Skeletal muscle cell (primary cell): ENCODE measurements around the gene OAF.
A peak's percentile ranks its signal among the peaks of the same experiment; 100 is the strongest.
"Not testable (repeated sequence)": the region's sequence is repeated elsewhere in the genome, so short reads cannot be mapped to it uniquely, and the experiment has no call there.

Experiments
- DNase-seq: peaks from one replicate; pipeline ENCODE4 v3.0.0-alpha.2; 2010; ENCODE audit warnings: low read depth
- H3K4me3 ChIP-seq: 2 replicates; pipeline ENCODE4 v1.5.1; 2011; ENCODE audit warnings: low read depth, mild to moderate bottlenecking, control low read depth, low read length, moderate library complexity

Gene OAF

DNA sequence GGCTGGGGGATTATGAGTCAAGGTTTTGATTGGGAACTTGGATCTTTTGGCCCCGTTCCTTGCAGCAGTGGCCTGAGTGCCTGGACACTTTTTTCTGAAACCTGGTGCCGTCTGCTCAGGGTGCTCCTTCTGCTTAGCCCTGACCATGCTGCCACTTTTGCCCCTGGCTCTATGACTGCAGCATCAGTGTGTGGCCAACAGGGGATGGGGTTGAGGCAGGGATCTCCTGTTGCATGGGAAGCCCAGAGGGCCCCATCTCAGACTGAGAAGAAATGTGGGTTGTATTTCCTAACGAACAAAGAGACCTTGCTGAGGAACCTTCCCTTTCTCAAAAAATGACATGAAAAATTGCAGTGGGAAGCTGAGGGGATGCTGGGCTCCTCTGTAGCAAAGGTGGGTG, 47.8 kb downstream of the OAF start:
- DNase-seq = no peak
- no peak overlapping the region for H3K4me3 ChIP-seq

DNA sequence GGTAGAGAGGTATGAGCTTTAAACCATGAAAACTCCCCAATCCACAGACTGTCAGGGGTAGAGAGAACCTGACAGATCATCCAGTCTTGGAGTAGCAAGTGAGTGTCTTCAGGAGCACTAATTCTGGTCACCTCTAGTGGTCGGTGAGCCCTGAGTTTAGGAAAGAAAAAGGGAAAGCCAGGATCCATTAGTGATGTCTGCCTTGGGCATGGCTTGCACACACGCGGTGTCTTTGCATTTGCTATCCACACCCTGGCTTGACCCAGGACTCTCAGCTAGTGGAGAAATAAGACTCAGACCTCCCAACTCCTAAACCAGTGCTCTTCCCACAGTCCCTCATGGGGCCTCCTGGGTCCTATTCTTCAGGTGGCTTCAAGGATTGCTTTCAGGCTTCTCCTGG, 48.4 kb downstream of the OAF start:
- DNase-seq = no peak
- no peak overlapping the region for H3K4me3 ChIP-seq

DNA sequence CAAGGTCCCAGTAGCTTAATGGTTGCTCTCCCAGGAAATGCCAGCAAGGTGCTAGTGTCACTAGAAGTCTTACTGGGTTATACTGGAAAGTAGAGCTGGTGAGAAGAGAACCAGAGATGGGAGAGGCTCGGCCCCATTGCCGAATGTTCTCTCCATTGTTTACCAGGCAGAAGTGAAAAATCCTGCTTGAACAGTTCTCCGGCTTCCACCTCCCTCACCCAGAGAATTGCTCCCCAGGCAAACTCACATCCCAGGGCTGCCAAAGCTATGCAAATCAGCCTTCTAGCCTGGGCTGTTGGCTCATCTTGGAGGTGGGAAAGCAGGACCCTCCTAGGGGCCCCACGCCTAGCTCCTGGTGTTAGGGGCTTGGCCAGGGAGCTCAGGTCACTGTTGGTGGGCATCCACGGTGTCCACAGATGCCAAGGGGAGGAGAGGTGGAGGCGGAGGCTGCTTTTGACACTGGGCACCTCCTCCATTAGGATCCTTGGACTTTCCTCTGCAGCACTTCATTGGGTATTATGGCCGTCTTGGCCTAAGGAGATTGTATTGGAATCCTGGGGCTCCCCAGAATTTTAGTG, 49.2 kb downstream of the OAF start:
- H3K4me3 ChIP-seq = no peak overlapping the region
- DNase-seq = no peak

DNA sequence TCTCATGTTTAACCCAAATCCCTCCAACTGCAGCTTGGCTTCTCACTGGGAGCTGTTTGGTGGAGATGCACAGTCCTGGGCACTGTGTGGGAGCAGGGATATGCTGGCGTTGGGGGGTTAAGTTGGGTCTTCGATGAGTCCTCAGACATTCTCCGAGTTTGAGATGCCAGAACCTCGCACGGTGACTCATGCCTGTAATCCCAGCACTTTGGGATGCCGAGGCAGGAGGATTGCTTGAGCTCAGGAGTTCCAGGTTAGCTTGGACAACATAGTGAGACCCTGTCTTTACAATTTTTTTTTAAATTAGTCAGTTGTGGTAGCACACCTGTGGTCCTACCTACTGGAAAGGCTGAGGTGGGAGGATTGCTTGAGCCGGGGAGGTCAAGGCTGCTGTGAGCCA, 49.8 kb downstream of the OAF start:
- no peak overlapping the region for H3K4me3 ChIP-seq
- DNase-seq = no peak

DNA sequence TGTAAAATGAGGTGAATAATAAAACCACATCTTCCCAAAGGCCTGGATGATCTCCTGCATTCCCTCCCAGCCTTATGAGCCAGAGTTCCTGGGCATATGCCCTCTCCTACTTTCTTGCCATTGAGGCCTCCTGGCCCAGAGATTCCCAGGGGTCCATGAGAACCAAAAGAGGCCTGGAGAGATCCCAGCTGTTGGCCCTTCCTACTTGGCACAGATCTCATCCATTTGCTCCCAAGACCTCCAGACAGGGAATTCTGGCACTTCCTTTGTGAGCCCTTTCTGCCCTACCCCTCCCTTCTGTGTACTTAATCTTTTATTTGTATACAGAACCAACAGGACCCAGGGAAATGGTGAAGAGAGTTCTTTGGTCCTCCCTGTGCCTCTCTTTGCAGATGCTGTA, 50.5 kb downstream of the OAF start:
- no peak overlapping the region for H3K4me3 ChIP-seq
- DNase-seq = no peak

DNA sequence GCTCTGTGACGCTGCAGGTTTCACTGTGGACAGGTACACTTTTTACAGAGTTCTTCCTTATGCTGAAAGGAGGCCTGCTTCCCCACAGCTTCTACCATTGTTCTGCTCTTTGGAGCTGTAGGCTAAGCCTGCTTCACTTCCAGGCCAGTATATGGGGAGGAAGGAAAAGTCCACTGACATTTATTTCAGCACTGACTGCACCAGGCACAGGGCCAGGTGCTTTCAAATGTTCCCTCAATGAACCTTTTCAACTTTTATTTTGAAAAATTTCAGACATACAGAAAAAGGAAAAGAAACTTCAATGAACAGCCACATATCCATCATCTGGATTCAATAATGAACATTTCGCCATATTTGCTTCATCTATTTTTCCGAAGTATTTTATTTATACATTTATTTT, 51.1 kb downstream of the OAF start:
- DNase-seq = no peak
- no peak overlapping the region for H3K4me3 ChIP-seq

DNA sequence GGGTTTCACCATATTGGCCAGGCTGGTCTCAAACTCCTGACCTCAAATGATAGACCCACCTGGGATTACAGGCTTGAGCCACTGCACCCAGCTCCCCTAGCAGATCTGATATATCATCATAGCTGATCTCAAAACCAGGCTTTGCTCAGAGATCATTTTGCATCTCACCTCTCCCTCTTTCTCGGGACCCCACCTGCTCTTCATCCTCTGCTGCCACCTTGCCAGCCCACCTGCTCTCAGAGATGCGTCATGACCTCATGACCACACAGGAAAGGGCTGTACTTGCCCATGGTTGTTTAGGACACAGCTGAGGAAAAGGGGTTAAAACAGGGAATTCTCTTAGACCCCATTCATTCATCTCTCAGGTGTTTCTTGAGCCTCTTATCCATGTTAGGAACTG, 56.5 kb downstream of the OAF start:
- H3K4me3 ChIP-seq = no peak overlapping the region
- no peak for DNase-seq

DNA sequence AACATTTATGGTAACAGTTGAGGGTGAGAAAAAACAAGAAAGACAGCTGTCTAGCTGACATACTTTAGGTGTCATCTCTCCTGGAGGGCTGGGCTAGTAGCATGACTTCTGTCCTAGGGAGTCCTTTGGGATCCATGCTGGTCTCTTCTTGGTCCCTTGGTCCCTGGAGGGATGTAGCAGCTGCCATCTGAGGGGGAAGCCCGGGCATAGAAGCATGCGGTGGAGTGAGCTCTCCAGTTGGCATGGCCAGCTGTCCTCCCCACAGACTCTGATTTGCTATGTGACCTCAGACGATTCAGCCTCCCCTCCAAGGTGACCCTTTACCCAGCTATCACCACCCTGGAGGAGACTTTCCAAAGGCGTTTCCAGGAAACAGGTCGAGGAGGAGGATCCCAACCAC, 57.9 kb downstream of the OAF start:
- DNase-seq = no peak
- H3K4me3 ChIP-seq = no peak overlapping the region

DNA sequence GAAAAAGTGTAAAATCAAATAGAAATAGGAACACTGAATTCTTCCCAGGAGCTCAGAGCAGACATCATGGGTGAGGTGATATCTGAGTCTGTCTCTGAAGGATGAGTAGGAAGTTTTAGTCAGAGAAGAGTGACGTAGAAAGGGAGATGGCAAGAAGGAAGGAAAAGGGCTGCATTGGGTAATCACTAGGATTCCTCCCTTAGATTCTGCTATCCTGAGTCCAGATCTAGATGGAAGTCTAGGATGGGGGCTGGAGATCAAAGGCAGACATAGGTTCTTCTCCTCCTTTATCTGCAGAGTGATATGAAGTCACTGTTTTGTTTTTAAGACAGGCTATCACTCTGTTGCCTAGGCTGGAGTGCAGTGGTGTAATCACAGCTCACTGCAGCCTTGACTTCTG, 59.6 kb downstream of the OAF start:
- no peak for DNase-seq
- no peak overlapping the region for H3K4me3 ChIP-seq

DNA sequence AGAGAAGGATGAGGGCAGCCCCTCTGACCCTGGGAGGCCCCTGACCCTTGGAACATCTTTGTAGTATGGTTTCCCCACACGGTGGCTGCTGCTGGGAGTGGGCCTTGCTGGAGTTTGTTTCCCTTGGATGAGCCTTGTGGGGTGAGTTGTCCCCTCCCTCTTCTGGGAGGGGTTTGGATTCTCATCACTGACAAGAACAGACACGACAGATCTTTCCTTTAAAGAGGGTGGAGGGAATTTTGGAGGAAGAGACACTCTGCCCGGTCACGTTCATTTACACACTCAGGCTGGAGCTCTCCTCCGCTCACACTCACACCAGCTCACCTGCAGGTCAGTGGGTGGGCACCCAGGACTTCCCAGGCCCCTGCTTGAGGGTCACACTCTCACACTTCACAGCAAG, 60.8 kb downstream of the OAF start:
- no peak for DNase-seq
- H3K4me3 ChIP-seq = no peak overlapping the region

DNA sequence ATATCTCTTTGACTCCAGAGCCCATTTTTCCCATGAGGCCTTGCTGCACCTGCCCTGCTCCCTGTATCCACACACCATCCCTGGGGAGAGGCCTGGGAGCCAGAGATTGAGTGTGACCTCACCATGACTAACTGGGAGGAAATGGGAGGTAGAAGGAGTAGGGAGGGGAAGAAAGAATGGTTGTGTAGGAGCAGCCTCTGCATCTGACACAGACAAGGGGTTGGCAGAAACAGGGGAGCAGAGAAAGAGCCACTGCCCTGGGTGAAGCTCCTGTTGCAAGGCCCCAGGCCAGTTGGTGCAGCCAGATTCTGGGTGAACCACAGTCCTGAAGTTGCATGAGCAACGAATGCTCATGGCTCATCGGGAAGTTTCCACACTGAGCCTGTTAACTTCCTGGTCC, 61.5 kb downstream of the OAF start:
- H3K4me3 ChIP-seq = no peak overlapping the region
- peak; percentile 8 for DNase-seq

DNA sequence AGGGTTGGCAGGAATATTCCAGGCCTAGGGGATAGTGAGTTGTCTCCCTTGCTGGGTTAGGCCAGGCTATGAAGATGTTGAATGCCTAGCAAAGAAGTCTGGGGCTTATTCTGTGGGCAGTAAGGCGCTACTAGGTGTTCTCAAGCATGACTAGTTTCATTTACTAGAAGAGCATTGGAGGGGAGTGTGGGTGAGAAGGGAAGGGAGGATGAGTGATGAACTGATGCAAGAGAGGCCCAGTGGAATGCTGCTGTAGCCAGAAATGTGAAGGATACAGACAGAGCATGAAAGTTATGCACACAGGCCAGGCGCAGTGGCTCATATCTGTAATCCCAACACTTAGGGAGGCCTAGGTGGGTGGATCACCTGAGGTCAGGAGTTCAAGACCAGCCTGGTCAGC, 62.6 kb downstream of the OAF start:
- peak; percentile 7 for DNase-seq
- H3K4me3 ChIP-seq = no peak overlapping the region

DNA sequence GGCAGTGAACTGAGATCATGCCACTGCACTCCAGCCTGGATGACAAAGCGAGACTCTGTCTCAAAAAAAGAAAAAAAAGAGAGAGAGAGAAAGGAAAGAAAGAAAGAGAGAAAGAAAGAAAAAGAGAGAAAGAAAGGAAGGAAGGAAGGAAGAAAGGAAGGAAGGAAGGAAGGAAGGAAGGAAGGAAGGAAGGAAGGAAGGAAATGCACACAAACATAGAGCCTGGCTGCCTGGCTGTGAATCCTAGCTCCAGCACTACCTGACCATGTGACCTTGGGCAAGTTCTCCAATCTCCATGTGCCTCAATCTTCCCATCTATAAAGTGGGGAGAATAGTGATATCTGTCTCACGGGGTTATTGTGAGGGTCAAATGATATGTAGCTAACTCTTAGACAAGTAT, 63.1 kb downstream of the OAF start:
- DNase-seq, H3K4me3 ChIP-seq: not testable (repeated sequence)

DNA sequence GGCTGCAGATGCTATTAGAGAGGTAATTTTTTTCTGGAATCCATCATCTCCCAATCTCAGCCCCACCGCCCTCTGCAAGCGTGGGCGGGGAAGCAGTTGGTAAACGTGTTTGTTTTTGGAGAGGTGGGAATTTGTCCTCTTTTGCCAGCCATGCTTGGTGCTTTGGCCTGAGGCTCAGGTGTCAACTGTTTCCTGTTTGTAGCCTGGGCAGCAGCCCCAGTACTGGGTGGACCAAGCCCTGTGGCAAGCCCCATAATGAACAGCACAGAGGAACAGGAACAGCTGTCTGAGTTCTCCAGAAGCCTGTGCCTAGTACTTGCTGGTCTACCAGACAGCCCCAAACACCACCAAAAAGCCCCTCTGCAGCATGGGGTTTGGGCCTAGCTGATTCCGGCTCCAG, 68.7 kb downstream of the OAF start:
- H3K4me3 ChIP-seq = no peak overlapping the region
- no peak for DNase-seq
